OCI-LY7 (cell line): ENCODE measurements around the gene SNX9.

Experiments
- EZH2phosphoT487 ChIP-seq: fragments of 200-600 bp; sonication (generic); IDR thresholded peaks from 2 replicates; pipeline ENCODE4 v1.6.1; 2018; ENCODE audit warnings: low read depth, borderline replicate concordance, mild to moderate bottlenecking, mixed run types, antibody characterized with exemption, low read length, moderate library complexity, mixed read lengths
- TF ChIP-seq, protein P1 (sequence below): fragments of 200-600 bp; sonication (generic); conservative IDR thresholded peaks from 2 replicates; pipeline ENCODE4 v1.5.1; 2014; ENCODE audit warnings: mild to moderate bottlenecking, antibody characterized with exemption, low read length, moderate library complexity, mixed read lengths

DNA sequence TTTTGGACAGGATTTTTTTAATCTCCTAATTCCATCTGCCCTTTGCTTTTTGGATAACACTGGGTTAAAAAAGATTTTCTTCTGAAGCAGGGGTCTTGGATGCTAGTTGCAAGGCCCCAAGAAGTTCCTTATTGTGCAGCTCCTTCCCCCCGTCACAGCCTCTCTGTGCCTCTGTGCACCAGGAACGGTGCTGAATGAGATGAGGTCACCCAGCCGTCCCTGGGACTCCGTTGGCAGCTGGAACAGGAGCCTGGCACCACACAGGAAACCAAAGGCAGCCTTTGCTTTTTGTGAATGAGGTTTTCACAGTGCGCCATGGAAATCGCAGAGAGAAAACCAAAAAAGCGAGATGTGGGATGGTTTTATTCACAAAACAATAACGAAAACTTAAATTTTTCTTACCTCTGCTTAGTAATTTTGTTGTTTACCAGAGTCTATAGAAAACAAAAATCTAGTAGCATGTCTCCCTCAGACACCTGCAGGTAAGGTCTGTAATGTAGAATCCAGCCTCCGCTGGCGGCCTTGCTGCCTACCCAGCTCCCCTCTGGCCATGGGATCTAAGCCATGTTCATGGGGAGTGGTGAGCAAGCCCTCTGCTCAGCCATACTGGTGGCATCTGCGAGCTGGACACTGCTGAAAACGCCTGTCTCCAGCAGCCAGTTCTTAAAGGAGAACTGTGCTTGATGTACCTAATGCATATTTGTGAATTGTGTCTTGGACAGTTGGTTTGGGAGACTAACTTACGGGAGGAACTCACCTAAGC is 118.2 kb downstream of the SNX9 start:
- TF ChIP-seq, protein P1, sequence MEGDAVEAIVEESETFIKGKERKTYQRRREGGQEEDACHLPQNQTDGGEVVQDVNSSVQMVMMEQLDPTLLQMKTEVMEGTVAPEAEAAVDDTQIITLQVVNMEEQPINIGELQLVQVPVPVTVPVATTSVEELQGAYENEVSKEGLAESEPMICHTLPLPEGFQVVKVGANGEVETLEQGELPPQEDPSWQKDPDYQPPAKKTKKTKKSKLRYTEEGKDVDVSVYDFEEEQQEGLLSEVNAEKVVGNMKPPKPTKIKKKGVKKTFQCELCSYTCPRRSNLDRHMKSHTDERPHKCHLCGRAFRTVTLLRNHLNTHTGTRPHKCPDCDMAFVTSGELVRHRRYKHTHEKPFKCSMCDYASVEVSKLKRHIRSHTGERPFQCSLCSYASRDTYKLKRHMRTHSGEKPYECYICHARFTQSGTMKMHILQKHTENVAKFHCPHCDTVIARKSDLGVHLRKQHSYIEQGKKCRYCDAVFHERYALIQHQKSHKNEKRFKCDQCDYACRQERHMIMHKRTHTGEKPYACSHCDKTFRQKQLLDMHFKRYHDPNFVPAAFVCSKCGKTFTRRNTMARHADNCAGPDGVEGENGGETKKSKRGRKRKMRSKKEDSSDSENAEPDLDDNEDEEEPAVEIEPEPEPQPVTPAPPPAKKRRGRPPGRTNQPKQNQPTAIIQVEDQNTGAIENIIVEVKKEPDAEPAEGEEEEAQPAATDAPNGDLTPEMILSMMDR: no peak
- TF ChIP-seq EZH2phosphoT487: no peak
